GM19023 (cell line): ENCODE results near the gene YPEL4.

Source experiments
- ATAC-seq: cut with Tn5 transposase; IDR thresholded peaks from one replicate; pipeline ENCODE4 v1.9.1; 2021; ENCODE audit warnings: mild to moderate bottlenecking, moderate library complexity; ENCODE audit not compliant: unreplicated experiment

YPEL4 gene

GRCh38 chr11:57651408-57651807, 1.7 kb upstream of the YPEL4 start:
- ATAC-seq, result no peak

GRCh38 chr11:57650739-57651090, 1.0 kb upstream of the YPEL4 start:
- ATAC-seq, result no peak

GRCh38 chr11:57648801-57649735, 644 bp downstream of the YPEL4 start:
- ATAC-seq, result no peak

GRCh38 chr11:57647960-57648800, 1.5 kb downstream of the YPEL4 start:
- ATAC-seq, result no peak

GRCh38 chr11:57647372-57647771, 2.3 kb downstream of the YPEL4 start:
- ATAC-seq, result no peak

- no peak for ATAC-seq
Observed at GRCh38 chr11:57646799-57647303, 2.9 kb downstream of the YPEL4 start.

GRCh38 chr11:57646194-57646798, 3.4 kb downstream of the YPEL4 start:
- peak; percentile 30 for ATAC-seq

GRCh38 chr11:57645689-57646085, 4.0 kb downstream of the YPEL4 start:
- no peak for ATAC-seq

- ATAC-seq, result no peak
Observed at GRCh38 chr11:57644748-57645688, 4.7 kb downstream of the YPEL4 start.

GRCh38 chr11:57643802-57644201, 5.9 kb downstream of the YPEL4 start:
- ATAC-seq, result no peak

GRCh38 chr11:57641011-57641807, 8.5 kb downstream of the YPEL4 start:
- no peak for ATAC-seq

GRCh38 chr11:57640068-57640800, 9.5 kb downstream of the YPEL4 start:
- ATAC-seq, result no peak

- no peak for ATAC-seq
Observed at GRCh38 chr11:57639321-57640067, 10.2 kb downstream of the YPEL4 start.

- ATAC-seq, result no peak
Observed at GRCh38 chr11:57638811-57639320, 10.8 kb downstream of the YPEL4 start.

GRCh38 chr11:57638005-57638781, 11.5 kb downstream of the YPEL4 start:
- no peak for ATAC-seq

- no peak for ATAC-seq
Observed at GRCh38 chr11:57637626-57638004, 12.1 kb downstream of the YPEL4 start.

GRCh38 chr11:57635246-57635645, 14.5 kb downstream of the YPEL4 start:
- no peak for ATAC-seq
